WTC11 (cell line): ENCODE results near the gene TRAP1. TPM values are rescaled to one million over a fixed set of nuclear protein-coding genes. Genes with fewer than 3 reads are reported as not detected.
"Not testable (repeated sequence)": the region's sequence is repeated elsewhere in the genome, so short reads cannot be mapped to it uniquely, and the experiment has no call there.

ENCODE experiments used
- ATAC-seq: fragments of 200-7000 bp; cut with Tn5 transposase; 2 replicates; pipeline ENCODE4 v1.10.0; 2021; ENCODE audit warnings: mild to moderate bottlenecking, moderate library complexity
- CTCF ChIA-PET: fragments of 300-600 bp; sonication (Branson Sonifier 250); formaldehyde crosslinking; loops from one replicate; lab custom pipeline; 2021; ENCODE audit warnings: antibody characterized with exemption; lab: Charles Lee
- POLR2A ChIA-PET: fragments of 350-600 bp; sonication (Branson Sonifier 250); formaldehyde crosslinking; loops from one replicate; lab custom pipeline; 2021; ENCODE audit warnings: antibody characterized with exemption; lab: Charles Lee
- DNase-seq: peaks from one replicate; pipeline ENCODE4 v3.0.0; 2021; ENCODE audit warnings: low spot score
- H3K27ac Mint-ChIP-seq: 2 replicates; pipeline ENCODE4 v1.8.0; 2021; ENCODE audit warnings: mixed read lengths
- H3K27me3 Mint-ChIP-seq: 2 replicates; pipeline ENCODE4 v1.8.0; 2021; ENCODE audit warnings: low read depth, mild to moderate bottlenecking, moderate library complexity, mixed read lengths
- H3K36me3 Mint-ChIP-seq: 2 replicates; pipeline ENCODE4 v1.8.0; 2021; ENCODE audit warnings: mixed read lengths
- H3K4me1 Mint-ChIP-seq: 2 replicates; pipeline ENCODE4 v1.8.0; 2022; ENCODE audit warnings: mixed read lengths
- H3K4me3 Mint-ChIP-seq: 2 replicates; pipeline ENCODE4 v1.8.0; 2021; ENCODE audit warnings: mild to moderate bottlenecking, moderate library complexity, mixed read lengths
- H3K9me3 Mint-ChIP-seq: 2 replicates; pipeline ENCODE4 v1.8.0; 2021; ENCODE audit warnings: mixed read lengths
- ETV6 ChIP-seq: sonication (generic); formaldehyde crosslinking; IDR thresholded peaks from 2 replicates; pipeline ENCODE4 v1.8.1; 2022; ENCODE audit warnings: mild to moderate bottlenecking, missing genetic modification reagents
- FOXP1 ChIP-seq: sonication (generic); formaldehyde crosslinking; IDR thresholded peaks from 2 replicates; pipeline ENCODE4 v1.8.0; 2022; ENCODE audit warnings: missing genetic modification reagents, mild to moderate bottlenecking, moderate library complexity, borderline replicate concordance
- GRHL2 ChIP-seq: fragments of 250-450 bp; sonication (Bioruptor Pico); IDR thresholded peaks from 2 replicates; pipeline ENCODE4 v1.8.0; 2022; ENCODE audit warnings: mild to moderate bottlenecking, moderate library complexity; ENCODE audit not compliant: insufficient replicate concordance, severe bottlenecking
- MYBL2 ChIP-seq: sonication (generic); formaldehyde crosslinking; IDR thresholded peaks from 2 replicates; pipeline ENCODE4 v1.8.1; 2023; ENCODE audit warnings: mild to moderate bottlenecking, moderate library complexity, missing genetic modification reagents
- SOX15 ChIP-seq: fragments of 250-450 bp; sonication (Bioruptor Pico); IDR thresholded peaks from 2 replicates; pipeline ENCODE4 v1.9.0; 2021; ENCODE audit warnings: mild to moderate bottlenecking
- ZNF232 ChIP-seq: sonication (generic); formaldehyde crosslinking; IDR thresholded peaks from 2 replicates; pipeline ENCODE4 v1.8.0; 2022; ENCODE audit warnings: mild to moderate bottlenecking, missing genetic modification reagents
- total RNA-seq: library from RNA; stranded (reverse); gene quantifications from 3 replicates; pipeline ENCODE4 v1.2.3, GENCODE V29; 2021
- TF ChIP-seq, protein P1 (sequence below): fragments of 250-450 bp; sonication (Bioruptor Pico); IDR thresholded peaks from 2 replicates; pipeline ENCODE4 v1.9.0; 2021; ENCODE audit warnings: mild to moderate bottlenecking
- TF ChIP-seq, protein P2 (sequence below): sonication (generic); formaldehyde crosslinking; IDR thresholded peaks from 2 replicates; pipeline ENCODE4 v1.8.0; 2023; ENCODE audit warnings: missing genetic modification reagents, mild to moderate bottlenecking, borderline replicate concordance
- TF ChIP-seq, protein P3 (sequence below): sonication (generic); formaldehyde crosslinking; IDR thresholded peaks from 2 replicates; pipeline ENCODE4 v1.8.1; 2023; ENCODE audit warnings: mild to moderate bottlenecking, missing genetic modification reagents, moderate library complexity
- TF ChIP-seq, protein P4 (sequence below): sonication (generic); formaldehyde crosslinking; IDR thresholded peaks from 2 replicates; pipeline ENCODE4 v1.8.1; 2023; ENCODE audit warnings: mild to moderate bottlenecking, missing genetic modification reagents
- TF ChIP-seq, protein P5 (sequence below): fragments of 250-450 bp; sonication (Bioruptor Pico); IDR thresholded peaks from 2 replicates; pipeline ENCODE4 v1.9.0; 2021; ENCODE audit warnings: mild to moderate bottlenecking, borderline replicate concordance
- TF ChIP-seq, protein P6 (sequence below): sonication (generic); formaldehyde crosslinking; IDR thresholded peaks from 2 replicates; pipeline ENCODE4 v1.8.1; 2023; ENCODE audit warnings: mild to moderate bottlenecking, missing genetic modification reagents
- TF ChIP-seq, protein P7 (sequence below): fragments of 250-450 bp; sonication (Bioruptor Pico); IDR thresholded peaks from 2 replicates; pipeline ENCODE4 v1.8.0; 2021; ENCODE audit warnings: mild to moderate bottlenecking

The TRAP1 gene
- total RNA-seq, 1 experiment from 2014 or later, result 285 TPM

DNA sequence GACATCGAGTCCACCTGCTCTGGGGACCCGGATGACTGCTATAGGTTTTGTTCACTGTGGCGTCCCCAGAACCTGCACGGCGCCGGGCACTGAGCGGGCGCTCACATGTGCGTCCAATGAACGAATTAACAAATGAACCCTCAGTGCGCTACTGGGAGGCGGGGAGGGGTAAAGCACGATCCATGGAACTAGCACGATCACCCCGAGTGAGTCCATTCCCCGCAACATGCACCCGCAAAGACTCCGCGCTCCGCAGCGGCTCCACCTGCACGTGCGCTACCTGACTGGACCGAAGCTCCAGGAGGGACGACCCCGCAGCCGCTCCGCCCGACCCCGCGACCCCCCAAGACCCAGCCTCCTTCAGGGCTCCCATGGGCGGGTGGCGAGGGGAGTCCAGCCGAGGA is 491 bp downstream of the TRAP1 start (continued):
- TF ChIP-seq, protein P1, sequence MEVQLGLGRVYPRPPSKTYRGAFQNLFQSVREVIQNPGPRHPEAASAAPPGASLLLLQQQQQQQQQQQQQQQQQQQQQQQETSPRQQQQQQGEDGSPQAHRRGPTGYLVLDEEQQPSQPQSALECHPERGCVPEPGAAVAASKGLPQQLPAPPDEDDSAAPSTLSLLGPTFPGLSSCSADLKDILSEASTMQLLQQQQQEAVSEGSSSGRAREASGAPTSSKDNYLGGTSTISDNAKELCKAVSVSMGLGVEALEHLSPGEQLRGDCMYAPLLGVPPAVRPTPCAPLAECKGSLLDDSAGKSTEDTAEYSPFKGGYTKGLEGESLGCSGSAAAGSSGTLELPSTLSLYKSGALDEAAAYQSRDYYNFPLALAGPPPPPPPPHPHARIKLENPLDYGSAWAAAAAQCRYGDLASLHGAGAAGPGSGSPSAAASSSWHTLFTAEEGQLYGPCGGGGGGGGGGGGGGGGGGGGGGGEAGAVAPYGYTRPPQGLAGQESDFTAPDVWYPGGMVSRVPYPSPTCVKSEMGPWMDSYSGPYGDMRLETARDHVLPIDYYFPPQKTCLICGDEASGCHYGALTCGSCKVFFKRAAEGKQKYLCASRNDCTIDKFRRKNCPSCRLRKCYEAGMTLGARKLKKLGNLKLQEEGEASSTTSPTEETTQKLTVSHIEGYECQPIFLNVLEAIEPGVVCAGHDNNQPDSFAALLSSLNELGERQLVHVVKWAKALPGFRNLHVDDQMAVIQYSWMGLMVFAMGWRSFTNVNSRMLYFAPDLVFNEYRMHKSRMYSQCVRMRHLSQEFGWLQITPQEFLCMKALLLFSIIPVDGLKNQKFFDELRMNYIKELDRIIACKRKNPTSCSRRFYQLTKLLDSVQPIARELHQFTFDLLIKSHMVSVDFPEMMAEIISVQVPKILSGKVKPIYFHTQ (CRISPR knock-in tag), result no peak
- TF ChIP-seq MYBL2 (CRISPR knock-in tag) (peak; percentile 34; the same call in 1 of the 2 replicates), FOXP1 (no peak), GRHL2 (CRISPR knock-in tag) (no peak), ETV6 (CRISPR knock-in tag) (0 out of 2 replicates have a peak, but pooled peaks have one; percentile 8)
- TF ChIP-seq, protein P2, sequence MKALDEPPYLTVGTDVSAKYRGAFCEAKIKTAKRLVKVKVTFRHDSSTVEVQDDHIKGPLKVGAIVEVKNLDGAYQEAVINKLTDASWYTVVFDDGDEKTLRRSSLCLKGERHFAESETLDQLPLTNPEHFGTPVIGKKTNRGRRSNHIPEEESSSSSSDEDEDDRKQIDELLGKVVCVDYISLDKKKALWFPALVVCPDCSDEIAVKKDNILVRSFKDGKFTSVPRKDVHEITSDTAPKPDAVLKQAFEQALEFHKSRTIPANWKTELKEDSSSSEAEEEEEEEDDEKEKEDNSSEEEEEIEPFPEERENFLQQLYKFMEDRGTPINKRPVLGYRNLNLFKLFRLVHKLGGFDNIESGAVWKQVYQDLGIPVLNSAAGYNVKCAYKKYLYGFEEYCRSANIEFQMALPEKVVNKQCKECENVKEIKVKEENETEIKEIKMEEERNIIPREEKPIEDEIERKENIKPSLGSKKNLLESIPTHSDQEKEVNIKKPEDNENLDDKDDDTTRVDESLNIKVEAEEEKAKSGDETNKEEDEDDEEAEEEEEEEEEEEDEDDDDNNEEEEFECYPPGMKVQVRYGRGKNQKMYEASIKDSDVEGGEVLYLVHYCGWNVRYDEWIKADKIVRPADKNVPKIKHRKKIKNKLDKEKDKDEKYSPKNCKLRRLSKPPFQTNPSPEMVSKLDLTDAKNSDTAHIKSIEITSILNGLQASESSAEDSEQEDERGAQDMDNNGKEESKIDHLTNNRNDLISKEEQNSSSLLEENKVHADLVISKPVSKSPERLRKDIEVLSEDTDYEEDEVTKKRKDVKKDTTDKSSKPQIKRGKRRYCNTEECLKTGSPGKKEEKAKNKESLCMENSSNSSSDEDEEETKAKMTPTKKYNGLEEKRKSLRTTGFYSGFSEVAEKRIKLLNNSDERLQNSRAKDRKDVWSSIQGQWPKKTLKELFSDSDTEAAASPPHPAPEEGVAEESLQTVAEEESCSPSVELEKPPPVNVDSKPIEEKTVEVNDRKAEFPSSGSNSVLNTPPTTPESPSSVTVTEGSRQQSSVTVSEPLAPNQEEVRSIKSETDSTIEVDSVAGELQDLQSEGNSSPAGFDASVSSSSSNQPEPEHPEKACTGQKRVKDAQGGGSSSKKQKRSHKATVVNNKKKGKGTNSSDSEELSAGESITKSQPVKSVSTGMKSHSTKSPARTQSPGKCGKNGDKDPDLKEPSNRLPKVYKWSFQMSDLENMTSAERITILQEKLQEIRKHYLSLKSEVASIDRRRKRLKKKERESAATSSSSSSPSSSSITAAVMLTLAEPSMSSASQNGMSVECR, result no peak
- TF ChIP-seq, protein P3, sequence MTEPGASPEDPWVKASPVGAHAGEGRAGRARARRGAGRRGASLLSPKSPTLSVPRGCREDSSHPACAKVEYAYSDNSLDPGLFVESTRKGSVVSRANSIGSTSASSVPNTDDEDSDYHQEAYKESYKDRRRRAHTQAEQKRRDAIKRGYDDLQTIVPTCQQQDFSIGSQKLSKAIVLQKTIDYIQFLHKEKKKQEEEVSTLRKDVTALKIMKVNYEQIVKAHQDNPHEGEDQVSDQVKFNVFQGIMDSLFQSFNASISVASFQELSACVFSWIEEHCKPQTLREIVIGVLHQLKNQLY (CRISPR knock-in tag), result no peak
- TF ChIP-seq, protein P4, sequence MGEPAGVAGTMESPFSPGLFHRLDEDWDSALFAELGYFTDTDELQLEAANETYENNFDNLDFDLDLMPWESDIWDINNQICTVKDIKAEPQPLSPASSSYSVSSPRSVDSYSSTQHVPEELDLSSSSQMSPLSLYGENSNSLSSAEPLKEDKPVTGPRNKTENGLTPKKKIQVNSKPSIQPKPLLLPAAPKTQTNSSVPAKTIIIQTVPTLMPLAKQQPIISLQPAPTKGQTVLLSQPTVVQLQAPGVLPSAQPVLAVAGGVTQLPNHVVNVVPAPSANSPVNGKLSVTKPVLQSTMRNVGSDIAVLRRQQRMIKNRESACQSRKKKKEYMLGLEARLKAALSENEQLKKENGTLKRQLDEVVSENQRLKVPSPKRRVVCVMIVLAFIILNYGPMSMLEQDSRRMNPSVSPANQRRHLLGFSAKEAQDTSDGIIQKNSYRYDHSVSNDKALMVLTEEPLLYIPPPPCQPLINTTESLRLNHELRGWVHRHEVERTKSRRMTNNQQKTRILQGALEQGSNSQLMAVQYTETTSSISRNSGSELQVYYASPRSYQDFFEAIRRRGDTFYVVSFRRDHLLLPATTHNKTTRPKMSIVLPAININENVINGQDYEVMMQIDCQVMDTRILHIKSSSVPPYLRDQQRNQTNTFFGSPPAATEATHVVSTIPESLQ, result no peak

DNA sequence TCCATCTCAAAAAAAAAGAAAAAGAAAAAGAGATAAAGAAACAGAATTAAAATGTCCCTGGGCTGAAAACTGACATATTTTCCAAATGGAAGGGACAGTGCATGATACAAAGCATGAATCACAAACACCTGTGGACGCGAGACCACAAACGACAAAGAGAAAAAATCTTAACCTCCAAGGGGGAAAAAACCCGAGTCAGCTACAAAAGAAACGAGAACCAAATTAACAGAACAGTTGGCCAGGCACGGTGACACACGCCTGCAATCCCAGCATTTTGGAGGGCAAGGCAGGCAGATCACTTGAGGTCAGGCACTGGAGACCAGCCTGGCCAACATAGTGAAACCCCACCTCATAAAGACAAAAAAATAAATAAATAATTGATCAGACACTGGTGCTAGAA is 1.9 kb downstream of the TRAP1 start:
- peaks cover 48% of the 10 kb centered on the region for H3K4me1 Mint-ChIP-seq
- H3K36me3 Mint-ChIP-seq, result peaks cover 14% of the 10 kb centered on the region
- TF ChIP-seq, protein P5, sequence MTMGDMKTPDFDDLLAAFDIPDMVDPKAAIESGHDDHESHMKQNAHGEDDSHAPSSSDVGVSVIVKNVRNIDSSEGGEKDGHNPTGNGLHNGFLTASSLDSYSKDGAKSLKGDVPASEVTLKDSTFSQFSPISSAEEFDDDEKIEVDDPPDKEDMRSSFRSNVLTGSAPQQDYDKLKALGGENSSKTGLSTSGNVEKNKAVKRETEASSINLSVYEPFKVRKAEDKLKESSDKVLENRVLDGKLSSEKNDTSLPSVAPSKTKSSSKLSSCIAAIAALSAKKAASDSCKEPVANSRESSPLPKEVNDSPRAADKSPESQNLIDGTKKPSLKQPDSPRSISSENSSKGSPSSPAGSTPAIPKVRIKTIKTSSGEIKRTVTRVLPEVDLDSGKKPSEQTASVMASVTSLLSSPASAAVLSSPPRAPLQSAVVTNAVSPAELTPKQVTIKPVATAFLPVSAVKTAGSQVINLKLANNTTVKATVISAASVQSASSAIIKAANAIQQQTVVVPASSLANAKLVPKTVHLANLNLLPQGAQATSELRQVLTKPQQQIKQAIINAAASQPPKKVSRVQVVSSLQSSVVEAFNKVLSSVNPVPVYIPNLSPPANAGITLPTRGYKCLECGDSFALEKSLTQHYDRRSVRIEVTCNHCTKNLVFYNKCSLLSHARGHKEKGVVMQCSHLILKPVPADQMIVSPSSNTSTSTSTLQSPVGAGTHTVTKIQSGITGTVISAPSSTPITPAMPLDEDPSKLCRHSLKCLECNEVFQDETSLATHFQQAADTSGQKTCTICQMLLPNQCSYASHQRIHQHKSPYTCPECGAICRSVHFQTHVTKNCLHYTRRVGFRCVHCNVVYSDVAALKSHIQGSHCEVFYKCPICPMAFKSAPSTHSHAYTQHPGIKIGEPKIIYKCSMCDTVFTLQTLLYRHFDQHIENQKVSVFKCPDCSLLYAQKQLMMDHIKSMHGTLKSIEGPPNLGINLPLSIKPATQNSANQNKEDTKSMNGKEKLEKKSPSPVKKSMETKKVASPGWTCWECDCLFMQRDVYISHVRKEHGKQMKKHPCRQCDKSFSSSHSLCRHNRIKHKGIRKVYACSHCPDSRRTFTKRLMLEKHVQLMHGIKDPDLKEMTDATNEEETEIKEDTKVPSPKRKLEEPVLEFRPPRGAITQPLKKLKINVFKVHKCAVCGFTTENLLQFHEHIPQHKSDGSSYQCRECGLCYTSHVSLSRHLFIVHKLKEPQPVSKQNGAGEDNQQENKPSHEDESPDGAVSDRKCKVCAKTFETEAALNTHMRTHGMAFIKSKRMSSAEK, result no peak
- TF ChIP-seq, protein P6, sequence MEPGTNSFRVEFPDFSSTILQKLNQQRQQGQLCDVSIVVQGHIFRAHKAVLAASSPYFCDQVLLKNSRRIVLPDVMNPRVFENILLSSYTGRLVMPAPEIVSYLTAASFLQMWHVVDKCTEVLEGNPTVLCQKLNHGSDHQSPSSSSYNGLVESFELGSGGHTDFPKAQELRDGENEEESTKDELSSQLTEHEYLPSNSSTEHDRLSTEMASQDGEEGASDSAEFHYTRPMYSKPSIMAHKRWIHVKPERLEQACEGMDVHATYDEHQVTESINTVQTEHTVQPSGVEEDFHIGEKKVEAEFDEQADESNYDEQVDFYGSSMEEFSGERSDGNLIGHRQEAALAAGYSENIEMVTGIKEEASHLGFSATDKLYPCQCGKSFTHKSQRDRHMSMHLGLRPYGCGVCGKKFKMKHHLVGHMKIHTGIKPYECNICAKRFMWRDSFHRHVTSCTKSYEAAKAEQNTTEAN, result no peak
- TF ChIP-seq, protein P7, sequence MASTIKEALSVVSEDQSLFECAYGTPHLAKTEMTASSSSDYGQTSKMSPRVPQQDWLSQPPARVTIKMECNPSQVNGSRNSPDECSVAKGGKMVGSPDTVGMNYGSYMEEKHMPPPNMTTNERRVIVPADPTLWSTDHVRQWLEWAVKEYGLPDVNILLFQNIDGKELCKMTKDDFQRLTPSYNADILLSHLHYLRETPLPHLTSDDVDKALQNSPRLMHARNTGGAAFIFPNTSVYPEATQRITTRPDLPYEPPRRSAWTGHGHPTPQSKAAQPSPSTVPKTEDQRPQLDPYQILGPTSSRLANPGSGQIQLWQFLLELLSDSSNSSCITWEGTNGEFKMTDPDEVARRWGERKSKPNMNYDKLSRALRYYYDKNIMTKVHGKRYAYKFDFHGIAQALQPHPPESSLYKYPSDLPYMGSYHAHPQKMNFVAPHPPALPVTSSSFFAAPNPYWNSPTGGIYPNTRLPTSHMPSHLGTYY, result no peak
- no peak for TF ChIP-seq ZNF232 (CRISPR knock-in tag)
- TF ChIP-seq MYBL2 (CRISPR knock-in tag), result no peak
- no peak for TF ChIP-seq SOX15
- TF ChIP-seq, all 79 proteins: peak for 0
- POLR2A ChIA-PET, result no interaction called here
- Mint-ChIP-seq H3K27me3 (no peaks in the 10 kb centered on the region), H3K4me3 (peak overlapping the region; percentile 35; the same call in 1 of the 2 replicates), H3K27ac (peak overlapping the region; percentile 57; the same call in 1 of the 2 replicates), H3K9me3 (no peaks in the 10 kb centered on the region)
- DNase-seq (no peak), ATAC-seq (no peak)
- CTCF ChIA-PET, result interaction anchor here (0.6 kb wide), 1 partner anchor 81 kb away, joined by 4 read pairs; no protein-coding TSS in a partner anchor

DNA sequence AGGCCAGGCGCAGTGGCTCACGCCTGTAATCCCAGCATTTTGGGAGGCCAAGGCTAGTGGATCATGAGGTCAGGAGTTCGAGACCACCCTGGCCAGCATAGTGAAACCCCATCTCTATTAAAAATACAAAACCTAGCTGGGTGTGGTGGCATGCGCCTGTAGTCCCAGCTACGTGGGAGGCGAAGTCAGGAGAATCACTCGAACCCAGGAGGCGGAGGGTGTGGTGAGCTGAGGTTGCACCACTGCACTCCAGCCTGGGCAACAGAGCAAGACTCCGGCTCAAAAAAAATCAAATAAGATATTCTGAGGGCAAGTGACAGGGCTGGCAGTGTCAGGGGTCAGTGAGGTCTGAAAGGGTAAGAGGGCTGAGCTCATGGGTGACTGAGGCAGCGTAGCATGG is 2.9 kb downstream of the TRAP1 start:
- H3K9me3 Mint-ChIP-seq, ATAC-seq, CTCF ChIA-PET, H3K27me3 Mint-ChIP-seq, H3K4me3 Mint-ChIP-seq, POLR2A ChIA-PET, DNase-seq: not testable (repeated sequence)
- Mint-ChIP-seq H3K36me3 (peaks cover 21% of the 10 kb centered on the region), H3K4me1 (peaks cover 44% of the 10 kb centered on the region), H3K27ac (0 out of 2 replicates have a peak overlapping the region, but pooled peaks have one; percentile 54)
